Measurements from ENCODE around the gene RGS7.
"Not testable (repeated sequence)": the region's sequence is repeated elsewhere in the genome, so short reads cannot be mapped to it uniquely, and the experiment has no call there.

RGS7 gene

DNA sequence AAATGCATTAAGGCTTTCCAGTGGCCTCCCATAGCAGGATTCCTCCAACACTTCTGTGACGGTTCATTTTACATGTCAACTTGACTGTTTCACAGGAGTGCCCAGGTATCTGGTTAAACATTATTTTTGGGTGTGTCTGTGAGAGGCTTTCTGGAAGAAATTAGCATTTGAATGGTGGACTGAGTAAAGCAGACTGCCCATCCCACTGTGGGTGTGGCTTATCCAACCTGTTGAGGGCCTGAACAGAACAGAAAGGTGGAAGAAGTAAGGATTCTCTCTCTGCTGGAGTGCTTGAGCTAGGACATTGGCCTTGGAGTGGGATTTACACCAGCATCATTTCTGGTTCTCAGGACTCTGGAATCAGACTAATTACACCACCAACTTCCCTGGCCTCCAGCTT is 85.6 kb downstream of the RGS7 start:
- no peak for DNase-seq (ENCODE audit: low read depth)

- no peak for DNase-seq (ENCODE audit: low read depth)
These were observed 87.0 kb downstream of the RGS7 start for GRCh38 chr1:241270016-241270415.

- no peak for DNase-seq (ENCODE audit: low read depth)
These were observed 87.9 kb downstream of the RGS7 start for GRCh38 chr1:241269116-241269515.

GRCh38 chr1:241266121-241266520 is 90.9 kb downstream of the RGS7 start:
- DNase-seq (ENCODE audit: low read depth), result no peak

GRCh38 chr1:241265428-241265827 is 91.6 kb downstream of the RGS7 start:
- no peak for DNase-seq (ENCODE audit: low read depth)

GRCh38 chr1:241263346-241263745 is 93.7 kb downstream of the RGS7 start:
- no peak for DNase-seq (ENCODE audit: low read depth)

DNA sequence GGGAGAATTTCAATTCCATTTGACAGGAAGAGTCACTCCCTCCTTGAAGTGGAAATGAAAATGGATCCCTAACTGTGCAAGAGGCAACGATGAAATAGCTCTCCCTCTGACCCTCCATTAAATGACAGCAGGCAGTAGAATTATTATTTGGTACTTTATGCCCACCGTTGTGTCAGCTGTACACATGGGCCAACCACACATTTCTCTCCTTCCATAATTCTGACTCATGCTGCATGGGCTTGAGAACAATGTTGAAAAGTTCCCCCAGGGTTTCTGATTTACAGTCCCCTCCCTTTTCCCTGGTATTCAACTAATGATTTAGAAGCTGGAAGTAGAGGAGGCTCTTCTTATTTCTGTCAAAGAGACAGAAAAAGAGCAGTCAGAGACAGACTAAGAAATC is 103.5 kb downstream of the RGS7 start:
- no peak for DNase-seq (ENCODE audit: low read depth)

DNA sequence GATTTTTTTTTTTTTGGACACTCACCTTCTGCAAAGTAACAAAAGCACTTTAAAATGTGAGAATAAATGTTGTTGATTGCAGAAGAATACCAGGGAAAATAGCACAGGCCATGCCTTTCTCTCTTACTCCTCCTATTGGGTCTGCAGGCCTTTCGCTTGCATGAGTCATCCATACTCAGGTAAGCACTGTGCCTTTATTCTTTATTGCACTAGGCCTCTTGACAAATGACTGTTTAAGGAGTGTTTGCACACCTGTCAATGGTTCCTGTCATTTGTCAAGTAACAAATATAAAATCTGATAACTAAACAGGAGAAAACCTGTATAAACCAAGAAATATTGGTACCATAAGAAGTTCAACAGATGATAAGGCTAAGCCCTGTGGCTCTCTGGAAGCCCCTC is 106.5 kb downstream of the RGS7 start:
- no peak for DNase-seq (ENCODE audit: low read depth)

GRCh38 chr1:241240069-241240468 is 116.9 kb downstream of the RGS7 start:
- DNase-seq (ENCODE audit: low read depth), result no peak

DNA sequence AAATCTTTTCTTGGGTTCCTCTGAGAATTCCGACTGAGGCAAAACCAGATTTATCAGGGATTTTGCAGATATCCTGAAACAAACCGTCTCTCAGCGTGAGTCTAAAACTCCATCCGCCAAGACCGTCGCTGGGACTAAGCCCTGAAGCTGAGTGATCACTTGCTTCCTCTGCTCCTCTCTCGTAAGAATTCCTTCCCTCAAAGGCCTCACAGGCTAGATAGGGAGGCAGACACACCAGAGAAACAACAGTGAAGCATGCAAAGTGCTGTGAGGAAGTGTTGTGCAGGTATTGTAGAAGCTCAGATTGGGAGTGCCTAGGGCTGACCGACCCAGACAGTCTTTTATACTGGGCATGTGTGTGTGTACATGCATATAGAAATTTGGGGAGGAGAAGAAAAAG is 119.1 kb downstream of the RGS7 start:
- no peak for DNase-seq (ENCODE audit: low read depth)

DNA sequence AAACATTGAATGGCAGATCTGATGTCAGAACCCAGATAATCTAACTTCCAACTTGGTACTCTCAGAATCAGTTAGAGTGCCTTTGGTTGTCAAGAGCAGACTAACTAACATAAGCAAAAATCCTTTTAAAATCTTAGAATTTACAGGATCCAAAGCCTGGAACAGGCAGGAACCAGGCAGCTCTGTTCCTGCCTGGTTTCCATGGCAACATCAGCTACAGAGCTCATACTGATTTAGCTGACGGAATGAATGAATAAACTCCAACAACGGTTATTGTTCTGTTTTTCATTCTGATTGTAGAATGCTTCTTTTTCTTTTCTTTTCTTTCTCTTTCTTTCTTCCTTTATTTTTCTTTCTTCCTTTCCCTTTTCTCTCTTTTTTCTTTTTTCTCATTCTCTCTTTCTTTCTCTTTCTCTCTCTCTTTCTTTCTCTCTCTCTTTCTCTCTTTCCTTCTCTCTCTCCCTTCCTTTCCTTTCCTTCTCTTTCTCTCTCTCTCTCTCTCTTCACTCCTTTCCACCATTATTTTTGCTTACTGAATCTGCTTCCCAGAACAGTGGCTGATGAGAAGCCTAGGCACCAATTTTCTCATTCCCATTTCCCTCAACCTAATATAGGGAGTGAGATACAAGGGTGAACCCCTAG is 121.6 kb downstream of the RGS7 start:
- no peak for DNase-seq (ENCODE audit: low read depth)

- DNase-seq (ENCODE audit: low read depth), result no peak
These were observed 127.3 kb downstream of the RGS7 start for GRCh38 chr1:241229711-241230110.

DNA sequence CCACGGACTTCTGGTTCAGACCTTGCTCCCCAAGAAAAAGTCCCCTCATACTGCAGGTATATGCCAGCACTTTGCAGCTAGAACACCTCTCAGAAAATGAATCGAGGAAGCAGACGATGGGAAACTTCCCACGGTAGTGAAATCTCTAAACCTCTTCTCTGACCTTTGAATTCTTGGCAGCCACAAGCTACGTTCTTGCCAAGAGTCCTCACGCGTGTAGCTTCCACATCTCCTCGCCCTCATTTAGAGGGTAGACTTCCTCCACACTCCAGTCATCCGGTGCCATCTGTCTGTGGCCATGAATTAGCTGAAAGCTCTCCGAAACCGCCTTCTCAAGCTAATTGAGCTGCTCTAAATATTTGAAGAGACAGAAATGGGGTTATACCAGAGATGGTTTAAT is 127.8 kb downstream of the RGS7 start:
- no peak for DNase-seq (ENCODE audit: low read depth)

DNA sequence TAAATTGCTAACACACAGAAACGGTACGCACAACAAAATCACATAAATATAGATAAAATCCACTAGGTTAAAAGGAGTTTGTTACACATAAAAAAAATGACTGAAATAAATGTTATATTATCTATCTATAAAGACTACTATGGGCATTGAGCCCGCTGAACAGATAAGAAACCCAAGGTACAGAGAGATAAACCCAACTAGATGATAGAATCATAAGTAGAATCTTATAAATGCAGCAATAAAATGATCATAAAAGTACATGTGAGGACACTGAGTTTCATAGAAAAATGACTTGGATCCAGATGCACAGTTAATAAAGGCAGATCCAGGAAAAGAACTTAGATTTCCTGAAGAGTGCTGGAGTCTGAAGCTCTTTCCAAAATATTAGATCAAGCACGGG is 128.7 kb downstream of the RGS7 start:
- no peak for DNase-seq (ENCODE audit: low read depth)

- no peak for DNase-seq (ENCODE audit: low read depth)
These were observed 131.3 kb downstream of the RGS7 start for GRCh38 chr1:241225741-241226140.

DNA sequence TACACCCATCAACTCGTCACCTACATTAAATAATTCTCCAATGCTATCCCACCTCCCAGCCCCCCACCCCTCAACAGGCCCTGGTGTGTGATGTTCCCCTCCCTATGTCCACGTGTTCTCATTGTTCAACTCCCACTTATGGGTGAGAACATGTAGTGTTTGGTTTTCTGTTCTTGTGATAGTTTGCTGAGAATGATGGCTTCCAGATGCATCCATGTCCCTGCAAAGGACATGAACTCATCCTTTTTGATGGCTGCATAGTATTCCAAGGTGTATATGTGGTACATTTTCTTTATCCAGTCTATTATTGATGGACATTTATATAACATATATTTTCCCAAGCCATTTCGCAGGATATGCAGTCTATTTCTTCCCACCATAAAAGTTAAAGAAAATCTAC is 132.8 kb downstream of the RGS7 start:
- not testable (repeated sequence) for DNase-seq (ENCODE audit: low read depth)

DNA sequence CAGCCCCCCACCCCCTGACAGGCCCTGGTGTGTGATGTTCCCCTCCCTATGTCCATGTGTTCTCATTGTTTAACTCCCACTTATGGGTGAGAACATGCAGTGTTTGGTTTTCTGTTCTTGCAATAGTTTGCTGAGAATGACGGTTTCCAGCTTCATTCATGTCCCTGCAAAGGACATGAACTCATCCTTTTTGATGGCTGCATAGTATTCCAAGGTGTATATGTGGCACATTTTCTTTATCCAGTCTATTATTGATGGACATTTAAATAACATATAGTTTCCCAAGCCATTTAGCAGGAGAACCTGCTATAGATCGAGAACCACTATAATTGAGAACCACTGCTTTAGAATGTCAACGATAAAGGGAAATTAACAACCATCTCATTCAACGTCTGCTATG is 134.2 kb downstream of the RGS7 start:
- DNase-seq (ENCODE audit: low read depth), result not testable (repeated sequence)

GRCh38 chr1:241221319-241221718 is 135.7 kb downstream of the RGS7 start:
- DNase-seq (ENCODE audit: low read depth), result no peak

DNA sequence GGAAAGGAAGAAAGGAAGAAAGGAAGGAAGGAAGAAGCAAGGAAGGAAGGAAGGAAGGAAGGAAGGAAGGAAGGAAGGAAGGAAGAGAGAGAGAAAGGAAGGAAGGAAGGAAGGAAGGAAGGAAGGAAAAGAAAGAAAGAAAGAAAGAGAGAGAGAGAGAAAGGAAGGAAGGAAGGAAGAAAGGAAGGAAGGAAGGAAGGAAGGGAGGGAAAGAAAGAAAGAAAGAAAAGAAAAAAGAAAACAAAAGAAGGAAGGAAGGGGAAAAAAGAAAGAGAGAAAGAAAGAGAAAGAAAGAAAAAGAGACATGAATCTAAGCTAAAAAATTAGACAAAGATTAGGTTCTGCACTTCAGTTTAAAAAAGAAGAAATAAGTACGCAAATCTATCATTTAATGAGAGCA is 136.1 kb downstream of the RGS7 start:
- not testable (repeated sequence) for DNase-seq (ENCODE audit: low read depth)

- no peak for DNase-seq (ENCODE audit: low read depth)
These were observed 137.6 kb downstream of the RGS7 start for GRCh38 chr1:241219449-241219848.

- DNase-seq (ENCODE audit: low read depth), result no peak
These were observed 139.5 kb downstream of the RGS7 start for GRCh38 chr1:241217516-241217915.

DNA sequence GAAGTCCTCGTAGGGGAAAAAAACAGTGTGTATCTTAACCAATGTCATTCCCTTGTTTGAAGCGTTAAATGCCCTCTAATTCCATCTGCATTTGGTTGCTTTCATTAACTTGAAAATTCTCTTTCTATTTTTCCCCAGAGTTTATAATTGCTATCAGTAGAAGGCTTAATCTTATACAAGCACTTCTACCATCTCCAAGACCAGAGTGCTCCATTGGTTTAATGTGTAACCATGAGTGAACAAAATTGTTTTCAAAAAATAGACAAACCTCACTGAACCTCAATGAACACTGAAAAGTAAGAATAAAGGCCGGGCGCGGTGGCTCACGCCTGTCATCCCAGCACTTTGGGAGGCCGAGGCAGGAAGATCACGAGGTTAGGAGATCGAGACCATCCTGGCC is 141.3 kb downstream of the RGS7 start:
- no peak for DNase-seq (ENCODE audit: low read depth)

DNA sequence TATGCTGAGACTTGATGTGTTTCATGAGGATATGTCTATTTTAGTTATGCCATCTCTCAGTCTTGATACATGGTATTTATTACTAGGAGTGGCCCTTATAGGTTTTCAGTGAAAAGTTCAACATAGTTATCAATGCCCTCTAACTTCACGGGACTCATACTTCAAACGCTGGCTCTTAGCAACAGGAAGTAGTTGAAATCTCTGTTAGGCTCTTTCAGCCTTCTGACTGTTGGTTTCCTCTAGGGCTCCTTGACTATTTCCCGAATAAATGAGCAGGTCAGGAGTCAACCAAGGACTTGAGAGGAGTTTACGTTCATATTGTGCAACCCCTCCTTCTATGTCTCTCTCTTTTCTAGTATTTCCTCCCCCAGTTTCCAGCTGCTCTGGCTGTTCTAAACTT is 141.8 kb downstream of the RGS7 start:
- no peak for DNase-seq (ENCODE audit: low read depth)

DNA sequence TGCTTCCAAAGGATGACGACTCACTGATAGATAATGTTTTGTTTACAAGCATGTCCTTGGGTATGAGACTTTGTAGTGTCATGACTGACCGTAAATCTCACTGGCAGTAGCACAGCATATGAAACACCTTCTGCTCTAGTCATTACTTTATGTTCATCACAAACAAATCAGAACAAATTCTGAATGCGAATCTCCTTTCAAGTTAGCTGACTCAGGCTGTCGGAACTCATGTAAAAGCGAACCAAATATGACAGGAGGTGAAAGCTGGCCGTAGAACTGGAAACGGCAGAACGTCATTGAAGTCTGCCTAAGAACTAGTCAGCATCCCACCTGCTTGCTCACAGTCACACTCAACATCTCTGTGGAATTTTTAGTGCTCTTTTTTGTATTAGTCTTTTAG is 143.9 kb downstream of the RGS7 start:
- no peak for DNase-seq (ENCODE audit: low read depth)

DNA sequence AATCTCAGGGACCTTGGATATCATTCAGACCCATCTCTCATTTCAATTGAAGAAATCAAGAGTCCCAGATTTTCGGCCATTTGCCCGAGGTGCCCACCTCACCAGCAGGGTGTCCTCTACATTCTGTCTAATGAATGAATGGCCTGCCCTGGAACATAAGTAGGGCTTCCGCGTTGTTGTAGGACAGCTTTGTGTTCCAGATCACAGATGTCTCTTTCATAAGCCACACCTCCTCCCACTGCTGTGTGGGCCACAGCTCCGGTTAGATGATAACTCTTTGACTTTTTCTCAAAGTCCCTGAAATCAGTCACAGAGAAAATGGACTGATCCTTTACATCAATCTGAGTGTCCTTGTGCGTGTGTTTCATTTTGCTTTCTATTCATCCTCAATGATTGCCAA is 144.4 kb downstream of the RGS7 start:
- no peak for DNase-seq (ENCODE audit: low read depth)

Data from stimulated activated CD4-positive, alpha-beta T cell treated with anti-CD3 and anti-CD28 coated beads, Interleukin-2, amount 100 ng/mL, for 4 hours (primary cell).